ENCODE measurements around the gene KCNK18.
"Not testable (repeated sequence)": the region's sequence is repeated elsewhere in the genome, so short reads cannot be mapped to it uniquely, and the experiment has no call there.

KCNK18 gene

DNA sequence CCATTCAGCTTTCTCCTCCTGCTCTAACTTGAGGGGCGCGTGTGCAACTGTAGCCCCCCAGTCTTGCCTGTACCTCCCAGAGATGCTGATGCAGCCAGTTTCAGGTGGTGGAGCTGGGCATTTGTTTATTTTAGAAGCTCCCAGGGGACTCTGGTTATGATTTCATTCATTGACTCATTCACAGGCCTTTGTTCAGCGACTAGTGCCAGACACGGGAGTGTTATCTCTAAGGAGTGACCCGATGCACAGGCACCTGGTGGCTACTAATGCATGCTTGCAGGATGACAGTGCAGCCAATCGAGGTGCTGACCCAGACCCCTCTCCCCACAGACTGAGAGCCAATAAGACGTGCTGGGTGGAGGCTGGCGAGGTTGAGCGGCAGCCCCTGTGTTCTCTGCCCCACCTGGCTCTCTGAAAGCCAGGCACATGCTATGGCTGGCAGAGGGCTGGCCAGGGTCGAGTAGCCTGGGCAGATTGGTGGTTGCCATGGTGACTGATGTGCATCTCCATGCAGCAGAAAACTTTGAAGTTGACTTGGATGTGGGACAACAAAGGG lies 23.9 kb downstream of the KCNK18 start:
- DNase-seq (ENCODE audit: low read depth) = no peak

DNA sequence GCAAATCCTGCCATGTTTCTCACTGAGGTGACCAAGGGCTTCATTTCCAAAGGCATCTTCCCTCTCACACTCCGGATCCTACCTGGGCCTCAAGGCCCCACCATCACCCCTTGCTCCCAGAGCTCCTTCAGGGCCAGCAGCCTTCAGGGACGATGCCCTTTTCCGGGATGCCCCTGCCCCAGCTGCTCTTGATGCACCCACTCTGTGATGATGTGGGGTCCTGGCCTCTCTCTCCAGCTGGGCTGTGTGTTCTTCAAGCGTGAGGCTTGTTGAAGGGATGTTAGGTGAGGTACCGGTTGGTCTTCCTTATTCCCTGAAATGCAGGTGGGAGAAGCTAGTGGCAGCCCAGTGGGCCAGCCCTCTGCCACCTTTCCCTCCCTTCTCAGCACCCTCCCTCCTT lies 25.3 kb downstream of the KCNK18 start:
- DNase-seq (ENCODE audit: low read depth) = no peak

DNA sequence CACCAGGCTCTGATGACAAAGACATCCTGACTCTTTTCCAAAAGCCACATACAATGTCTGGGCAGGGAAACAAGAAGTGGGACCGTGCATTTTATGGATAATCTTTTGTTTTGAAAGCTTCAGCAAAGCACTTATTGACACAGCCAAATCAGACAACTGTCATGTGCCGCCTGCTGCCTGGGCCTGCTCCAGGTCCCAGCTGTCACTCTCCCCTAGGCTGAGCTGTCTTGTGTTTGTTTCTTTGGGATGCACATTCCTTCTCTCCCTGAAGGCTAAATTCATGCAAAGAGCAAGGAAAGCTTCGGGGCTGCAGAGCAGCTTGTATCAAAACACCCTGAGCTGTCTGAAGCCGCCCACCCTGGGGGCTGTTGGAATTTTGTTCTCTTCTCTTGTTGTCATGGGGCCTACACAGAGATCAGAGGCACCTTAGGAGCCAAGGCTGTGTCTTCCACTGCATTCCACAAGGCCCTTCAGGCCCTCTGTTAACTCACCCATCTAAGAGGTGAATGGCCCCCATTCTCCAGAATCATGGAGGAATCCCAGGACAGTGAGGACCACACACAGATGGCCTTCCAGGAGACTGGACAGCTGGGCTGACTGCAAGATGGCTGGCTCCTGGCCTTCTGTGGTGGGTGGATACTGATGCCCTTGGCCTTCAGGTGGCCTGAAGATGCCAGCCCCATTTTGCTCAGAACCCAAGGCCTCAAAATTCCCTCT lies 25.8 kb downstream of the KCNK18 start:
- DNase-seq (ENCODE audit: low read depth) = no peak

DNA sequence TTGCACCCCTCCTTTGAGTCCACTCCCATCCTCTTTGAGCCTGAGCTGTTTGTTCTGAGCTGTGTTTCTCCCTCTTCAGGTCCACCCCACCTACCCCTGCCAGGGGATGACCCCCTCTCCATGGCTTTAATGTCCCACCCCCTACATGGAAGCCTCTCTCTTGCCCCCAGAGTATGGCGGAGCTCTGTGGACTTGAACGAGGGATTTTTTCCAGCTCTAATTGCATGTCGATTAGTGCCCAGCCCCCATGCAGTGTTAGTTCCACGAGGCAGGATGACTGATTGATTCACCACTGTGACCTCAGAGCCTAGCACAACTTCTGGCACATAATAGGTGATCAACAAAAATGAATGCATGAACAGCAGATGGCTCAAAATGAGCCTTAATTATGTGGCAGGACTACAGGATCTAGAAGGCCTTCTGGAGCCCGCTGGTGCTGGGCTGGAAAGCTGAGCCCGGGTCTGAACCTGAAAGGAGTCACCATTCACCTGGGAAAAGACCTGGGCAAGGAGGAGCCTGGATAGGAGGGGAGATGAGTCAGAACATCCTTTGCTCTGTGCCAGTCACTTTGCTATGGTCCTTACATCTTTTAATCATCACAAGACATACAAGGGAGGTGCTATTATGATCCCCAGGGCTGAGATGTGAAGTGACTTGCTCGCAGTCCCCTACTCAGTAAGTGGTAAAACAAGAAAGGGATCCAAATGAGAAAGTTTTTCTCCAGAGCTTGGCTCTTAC lies 26.6 kb downstream of the KCNK18 start:
- no peak for DNase-seq (ENCODE audit: low read depth)

DNA sequence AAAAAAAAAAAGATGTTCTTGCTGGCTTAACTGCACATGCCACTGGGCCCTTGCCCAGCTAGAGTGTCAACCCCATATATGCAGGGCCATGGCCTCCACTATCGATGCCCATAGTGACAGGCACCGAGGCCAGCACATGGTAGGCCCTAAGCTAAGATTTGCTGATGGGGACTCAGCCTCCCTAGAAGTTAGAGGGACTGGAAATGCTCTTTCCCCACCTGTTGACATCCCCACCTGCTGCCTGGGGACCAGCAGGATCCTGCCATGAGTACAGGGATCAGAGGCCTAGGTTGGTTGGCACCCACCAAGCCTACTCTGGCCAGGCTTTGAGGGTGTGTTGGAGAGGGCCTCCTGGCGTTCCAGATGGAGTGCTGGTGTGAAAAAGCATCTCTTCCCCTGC lies 27.6 kb downstream of the KCNK18 start:
- DNase-seq (ENCODE audit: low read depth) = no peak

DNA sequence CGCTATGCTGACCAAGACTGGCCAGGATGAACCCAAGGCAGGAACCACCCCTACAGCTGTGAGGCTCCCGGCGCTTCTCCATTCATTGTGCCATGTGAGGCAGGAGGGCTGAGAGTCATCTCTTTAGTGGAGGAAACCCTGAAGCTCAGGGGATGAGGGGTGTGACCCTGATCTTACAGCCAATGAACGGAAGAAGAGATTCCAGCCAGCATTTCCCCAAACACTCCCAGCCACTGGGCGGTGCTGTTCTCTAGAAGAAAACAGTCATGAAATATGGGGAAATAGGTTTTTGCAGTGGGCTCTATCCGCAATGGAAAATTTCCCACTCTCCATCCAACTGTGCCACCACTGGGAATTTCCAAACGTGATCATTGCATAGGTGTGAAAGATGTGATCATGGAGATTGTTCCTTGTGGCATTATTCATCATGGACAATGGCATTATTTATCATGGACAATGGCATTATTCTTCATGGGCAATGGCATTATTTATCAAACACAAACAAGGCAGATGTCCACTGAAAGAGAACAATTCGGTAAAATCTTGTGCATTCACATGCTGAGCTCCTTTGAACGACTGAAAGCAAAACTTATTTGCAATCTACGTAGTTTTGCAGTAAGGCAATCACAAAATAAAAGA lies 29.6 kb downstream of the KCNK18 start:
- no peak for DNase-seq (ENCODE audit: low read depth)

DNA sequence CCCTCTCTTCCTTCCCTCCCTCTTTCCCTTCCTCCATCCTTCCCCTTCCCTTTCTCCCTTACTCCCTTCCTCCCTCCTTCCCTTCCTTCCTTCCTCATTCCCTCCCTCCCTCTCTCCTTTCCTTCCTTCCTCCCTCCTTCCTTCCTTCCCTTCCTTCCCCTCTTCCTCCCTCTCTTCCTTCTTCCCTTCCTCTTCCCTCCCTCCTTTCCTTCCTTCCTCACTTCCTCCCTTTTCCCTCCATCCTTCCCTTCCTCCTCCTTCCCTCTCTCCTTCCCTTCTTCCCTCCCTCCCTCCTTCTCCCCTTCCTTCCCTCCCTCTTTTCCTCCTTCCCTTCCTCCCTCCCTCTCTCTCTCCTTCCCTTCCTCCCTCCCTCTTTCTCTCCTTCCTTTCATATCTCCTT lies 30.9 kb downstream of the KCNK18 start:
- DNase-seq (ENCODE audit: low read depth) = no peak

DNA sequence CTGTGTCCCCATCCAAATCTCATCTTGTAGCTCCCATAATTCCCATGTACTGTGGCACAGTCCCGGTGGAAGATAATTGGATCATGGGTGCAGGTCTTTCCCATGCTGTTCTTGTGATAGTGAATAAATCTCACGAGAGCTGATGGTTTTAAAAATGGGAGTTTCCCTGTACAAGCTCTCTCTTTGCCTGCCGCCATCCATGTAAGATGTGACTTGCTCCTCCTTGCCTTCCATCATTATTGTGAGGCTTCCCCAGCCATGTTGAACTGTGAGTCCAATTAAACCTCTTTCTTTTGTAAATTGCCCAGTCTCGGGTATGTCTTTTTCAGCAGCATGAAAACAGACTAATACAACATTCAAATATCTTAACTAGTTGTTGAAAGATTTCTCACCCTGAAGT lies 32.8 kb downstream of the KCNK18 start:
- DNase-seq (ENCODE audit: low read depth) = not testable (repeated sequence)

DNA sequence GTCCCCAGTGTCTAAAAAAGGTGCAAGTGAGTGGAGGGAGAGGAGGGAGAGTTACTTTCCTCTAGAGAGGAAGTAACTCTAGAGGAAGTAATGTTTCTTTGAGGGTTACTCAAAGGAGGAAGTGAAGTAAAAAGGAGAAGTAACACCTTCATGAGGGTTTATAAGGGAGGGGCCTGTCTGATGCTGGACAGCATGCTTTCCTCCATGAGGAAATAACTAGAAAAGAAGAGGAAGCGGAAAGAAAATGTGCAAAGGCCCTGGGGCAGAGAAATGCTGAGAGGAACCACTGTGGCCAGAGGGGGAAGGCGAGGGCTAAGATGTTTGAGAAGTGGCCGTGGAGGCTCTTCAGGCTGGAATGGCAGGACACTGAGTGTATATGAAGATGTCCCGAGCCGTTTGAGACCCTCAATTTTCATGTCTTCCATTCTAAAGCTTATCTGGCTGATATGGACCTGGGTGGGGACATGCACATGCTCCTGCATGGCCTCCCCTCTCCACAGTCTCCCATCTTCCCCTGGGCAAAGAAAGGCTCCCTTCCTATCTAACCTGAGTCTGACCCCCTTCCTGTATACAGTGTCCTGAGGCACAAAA lies 40.2 kb downstream of the KCNK18 start:
- no peak for DNase-seq (ENCODE audit: low read depth)

DNA sequence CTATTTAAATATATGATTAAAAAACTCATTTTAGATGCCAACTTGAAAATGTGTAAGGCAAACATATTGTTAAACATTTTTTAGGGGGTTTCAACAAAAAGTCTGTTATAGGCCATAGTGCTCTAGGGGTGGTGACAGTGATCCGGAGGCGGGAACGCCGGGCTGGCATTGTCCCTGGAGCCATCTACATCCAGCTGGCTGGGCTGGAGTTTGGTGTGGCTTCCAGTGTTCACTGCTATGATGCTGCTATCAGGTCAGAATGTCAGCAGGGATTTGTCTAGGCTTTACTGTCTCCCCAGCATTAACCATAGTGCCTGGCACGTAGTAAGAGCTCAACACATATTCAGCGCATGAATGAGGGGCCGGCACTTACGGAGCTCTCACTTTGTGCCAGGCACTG lies 41.8 kb downstream of the KCNK18 start:
- no peak for DNase-seq (ENCODE audit: low read depth)

DNA sequence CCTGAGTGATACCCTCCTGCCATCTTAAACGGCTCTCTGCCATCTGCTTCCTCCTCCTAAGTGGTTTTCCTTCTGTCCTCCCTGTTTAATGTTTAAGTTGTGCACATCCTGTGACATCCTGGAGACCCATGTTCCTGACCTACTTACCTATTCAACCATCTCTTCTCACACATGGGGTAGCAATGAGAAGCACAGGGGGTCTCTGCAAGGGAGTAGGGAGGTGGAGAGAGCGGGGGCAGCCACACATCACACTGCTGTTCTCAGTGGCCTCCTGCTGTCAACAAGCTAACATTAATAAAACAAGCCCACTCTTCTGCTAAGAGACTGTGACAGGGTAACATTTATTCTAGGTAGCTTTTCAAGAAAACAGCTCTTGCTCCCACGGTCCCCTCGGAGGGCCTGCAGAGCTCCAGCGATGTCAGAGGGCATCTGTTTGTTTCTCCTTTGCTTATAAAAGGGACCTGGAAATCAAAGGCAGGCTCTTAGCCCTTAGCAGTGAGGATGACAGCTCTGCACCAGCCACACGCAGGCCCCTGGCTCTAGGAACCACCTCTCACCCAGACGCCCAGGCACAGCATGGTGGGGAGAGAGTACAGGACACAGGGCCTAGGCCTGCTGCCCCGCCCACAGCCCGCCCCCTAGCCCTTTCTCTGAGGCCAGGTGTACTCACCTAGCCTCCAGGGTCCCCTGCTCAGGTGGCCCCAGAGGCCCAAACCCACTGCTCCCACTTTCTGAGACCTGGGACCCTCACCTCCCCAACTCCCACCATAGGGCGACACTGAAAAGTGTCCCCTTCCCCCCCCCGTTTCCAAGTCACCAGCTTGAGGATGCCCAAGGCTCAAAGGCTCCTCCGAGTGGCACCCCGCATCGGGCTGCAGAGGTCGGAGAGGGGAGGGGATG lies 42.7 kb downstream of the KCNK18 start:
- DNase-seq (ENCODE audit: low read depth) = no peak

DNA sequence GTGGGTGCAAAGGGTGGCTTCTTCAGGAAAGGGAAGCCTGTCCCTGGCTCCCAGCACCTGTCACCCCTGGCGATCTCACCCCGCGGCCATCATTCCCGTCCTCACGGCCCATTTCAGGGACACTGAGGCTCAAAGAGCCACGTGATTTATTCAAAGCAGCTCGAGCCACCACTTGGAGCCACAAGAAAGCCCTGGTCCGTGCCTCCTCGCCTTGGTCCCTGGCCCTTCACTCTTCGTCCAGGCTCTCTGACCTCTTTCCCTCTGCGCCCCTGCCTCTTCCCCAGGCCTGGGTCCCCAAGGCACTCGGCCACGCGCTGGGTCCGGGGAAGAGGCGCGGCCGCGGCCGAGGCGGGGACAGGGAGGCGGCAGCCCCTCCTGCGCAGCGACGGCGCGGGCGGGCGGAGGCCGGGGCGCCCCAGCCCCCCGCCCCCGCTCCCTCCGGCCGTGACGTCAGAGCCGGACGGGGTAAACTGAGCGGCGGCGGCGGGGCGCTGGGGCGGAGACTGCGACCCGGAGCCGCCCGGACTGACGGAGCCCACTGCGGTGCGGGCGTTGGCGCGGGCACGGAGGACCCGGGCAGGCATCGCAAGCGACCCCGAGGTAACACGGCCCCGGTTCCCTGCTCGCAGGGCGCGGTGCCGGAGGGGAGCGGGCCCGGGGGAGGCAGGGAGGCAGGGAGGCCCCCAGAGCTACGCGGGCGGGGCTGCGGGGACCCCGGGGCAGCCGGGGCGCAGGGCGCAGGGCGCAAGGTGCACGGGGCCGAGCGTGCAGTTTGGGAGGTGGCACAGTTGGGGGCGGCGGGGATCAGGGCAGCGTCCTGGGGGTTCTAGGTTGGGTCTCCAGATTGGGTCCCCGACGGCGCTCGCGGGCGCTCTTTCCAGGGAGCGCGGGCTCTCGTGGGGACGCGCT lies 43.6 kb downstream of the KCNK18 start, which contains the start of gene SLC18A2:
Gene SLC18A2 (plus strand): TSS at position 494 of the 909 bp plus-strand sequence. CDS start 580 bp downstream, outside the sequence.
- DNase-seq (ENCODE audit: low read depth) = no peak

DNA sequence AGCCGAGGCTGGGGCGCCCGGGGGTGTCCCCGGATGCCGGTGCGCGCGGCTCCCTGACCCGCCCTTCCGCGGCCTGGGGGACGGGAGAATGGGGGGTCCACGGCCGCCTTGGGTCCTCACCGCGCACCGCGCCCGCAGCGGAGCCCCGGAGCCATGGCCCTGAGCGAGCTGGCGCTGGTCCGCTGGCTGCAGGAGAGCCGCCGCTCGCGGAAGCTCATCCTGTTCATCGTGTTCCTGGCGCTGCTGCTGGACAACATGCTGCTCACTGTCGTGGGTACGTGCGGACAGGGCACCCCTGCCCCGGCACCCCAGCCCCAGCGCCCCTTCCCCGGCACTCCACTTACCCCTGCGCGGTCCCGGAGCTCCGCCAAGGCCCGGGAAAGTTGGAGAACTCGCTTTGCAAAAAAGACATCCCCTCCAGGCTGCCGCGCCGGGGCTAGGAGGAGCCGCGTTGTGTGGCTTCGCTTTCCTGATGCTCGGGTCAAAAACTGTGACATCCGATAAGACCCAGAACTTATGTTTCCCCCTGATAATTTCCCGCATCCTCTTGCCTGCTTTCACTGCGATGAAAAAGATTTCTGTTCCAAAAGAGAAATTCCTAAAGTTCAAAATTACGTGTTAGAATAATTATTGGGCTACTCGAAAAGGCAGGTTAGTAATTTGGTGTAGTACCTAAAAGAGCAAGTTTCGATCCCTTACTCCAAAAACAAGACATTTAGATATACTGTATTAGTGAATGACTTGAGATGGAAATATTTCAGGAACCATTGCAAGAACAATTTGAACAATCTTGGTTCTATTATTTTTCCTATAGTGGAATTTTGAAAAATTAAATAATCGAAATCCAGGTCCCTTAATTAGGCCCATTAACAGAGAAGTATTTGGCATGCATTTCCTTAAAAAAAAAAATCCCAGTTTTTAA lies 44.5 kb downstream of the KCNK18 start:
- no peak for DNase-seq (ENCODE audit: low read depth)

DNA sequence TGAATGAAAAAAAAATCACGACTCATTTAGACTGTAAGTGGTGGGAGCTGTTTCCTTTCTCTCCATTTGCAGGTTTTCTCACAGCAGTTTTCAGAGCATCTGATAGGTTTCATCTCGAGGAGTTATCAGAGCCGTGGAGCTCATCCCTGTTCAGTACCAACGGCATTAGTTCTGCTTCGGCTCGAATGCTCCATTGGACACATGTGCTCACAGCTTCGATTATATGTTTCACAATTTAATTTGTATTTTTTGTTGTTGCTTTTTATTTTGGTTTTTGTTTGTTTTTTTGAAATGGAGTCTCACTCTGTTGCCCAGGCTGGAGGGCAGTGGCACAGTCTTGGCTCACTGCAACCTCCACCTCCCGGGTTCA lies 45.2 kb downstream of the KCNK18 start:
- DNase-seq (ENCODE audit: low read depth) = no peak

DNA sequence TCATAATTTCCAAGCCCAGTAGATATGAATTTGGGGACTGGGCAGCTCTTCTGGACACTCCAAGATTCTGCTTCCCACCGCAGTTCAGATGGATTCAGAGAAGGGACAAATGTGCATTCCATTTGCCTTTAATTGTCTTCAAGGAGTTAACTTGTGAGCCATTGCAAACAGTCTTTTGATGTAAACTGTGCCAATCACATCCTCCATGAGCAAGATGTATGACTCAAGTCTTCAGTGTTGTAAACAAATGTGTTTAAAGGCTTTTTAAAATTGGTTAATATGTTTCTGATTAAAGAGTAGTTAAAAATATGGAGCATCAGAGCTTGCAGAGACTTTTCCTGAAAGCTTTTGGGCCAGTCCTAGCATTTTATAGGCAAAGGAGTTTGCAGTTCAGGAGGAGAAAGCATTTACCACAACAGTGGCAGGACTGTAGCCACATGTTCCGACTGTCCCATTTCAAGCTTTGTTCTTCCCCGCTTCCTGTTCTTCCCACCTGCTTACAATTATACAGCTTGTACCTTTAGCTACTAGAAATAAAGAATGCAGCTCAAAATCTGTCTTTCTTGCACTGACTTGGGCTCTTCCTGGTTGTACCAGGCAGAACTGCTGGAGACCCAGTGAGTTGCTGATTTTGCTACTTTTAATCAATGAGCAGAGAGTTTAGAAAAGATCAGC lies 49.8 kb downstream of the KCNK18 start:
- DNase-seq (ENCODE audit: low read depth) = no peak

DNA sequence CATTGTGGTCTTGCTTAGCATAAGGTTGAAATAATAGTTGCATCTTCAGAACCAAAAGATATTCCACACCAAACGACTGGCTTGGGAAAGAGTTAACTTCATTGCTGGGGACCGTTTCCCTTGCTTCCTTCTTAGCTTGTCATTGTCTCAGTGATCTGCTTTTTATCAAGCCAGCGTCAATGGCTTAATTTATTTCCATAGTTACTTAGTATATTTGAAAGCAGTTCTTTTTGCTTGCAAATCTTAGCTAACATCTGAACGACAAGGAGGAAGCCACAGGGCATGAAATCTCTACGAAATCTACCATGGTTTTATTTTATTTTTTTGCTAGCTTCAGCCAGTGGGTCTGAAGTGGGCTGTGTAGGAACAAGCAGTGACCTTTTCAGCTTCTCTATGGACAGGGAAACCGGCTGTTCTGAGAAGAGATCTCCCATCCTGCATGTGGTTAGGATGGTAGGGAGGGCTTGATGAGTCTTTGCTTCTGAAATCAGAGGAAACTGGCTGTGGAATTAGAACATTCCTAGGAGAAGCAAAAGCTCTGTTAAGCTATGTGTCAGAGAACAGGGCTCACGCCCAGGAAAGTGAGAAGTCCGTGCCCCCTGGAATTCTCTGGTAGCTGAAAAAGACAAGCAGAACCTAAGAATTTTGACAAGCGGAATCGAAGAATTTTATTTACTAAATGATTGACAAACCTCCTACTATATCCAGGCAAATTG lies 51.6 kb downstream of the KCNK18 start:
- no peak for DNase-seq (ENCODE audit: low read depth)

DNA sequence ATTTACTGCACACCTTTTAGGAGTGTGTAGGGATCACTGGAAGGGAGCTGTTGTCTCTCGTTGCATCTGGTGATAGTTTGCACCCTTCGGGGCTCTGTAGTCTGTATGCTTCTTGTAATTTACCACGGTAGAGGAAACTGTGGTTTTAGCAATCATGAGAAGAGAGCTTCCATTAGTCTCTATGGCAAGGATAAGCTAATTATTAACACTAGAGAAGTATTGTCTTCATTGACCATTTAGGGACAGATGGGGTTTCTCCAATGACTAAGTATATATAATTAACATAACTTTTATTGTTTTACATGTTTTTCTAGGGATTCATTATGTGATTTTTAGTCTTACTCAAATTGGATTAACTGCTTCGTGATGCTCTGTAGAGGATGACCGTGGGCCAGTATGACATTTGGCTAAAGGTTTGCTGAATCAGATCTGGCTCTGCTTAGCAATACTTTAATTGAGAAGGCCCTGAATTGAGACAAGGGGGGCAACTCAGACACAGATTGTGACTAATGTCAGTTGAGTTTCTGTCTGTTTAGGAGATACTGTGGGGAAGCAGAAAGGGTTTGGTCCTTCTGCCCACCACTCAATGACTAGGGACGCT lies 52.3 kb downstream of the KCNK18 start:
- no peak for DNase-seq (ENCODE audit: low read depth)

DNA sequence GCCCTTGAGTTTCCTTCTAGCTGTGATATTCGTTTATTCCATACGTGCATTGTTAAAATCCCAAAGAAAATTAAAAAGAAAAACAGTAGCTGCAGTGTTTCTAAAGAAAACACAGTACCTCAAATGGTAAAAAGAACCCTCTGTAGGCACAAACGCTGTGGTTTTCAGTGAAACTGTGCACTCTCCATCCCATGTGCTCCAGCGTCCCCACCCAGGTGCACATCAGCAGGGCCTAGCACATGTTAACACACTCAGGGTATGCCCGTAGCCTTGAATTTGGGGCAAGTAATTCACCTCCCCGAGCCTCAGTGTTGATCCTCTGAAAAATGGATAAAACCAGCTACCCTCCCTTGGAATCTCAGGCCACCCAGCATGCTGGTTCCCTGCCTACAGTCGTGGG lies 53.1 kb downstream of the KCNK18 start:
- no peak for DNase-seq (ENCODE audit: low read depth)
